Measurements from ENCODE around the gene PI4KA.
"Not testable (repeated sequence)": the region's sequence is repeated elsewhere in the genome, so short reads cannot be mapped to it uniquely, and the experiment has no call there.

PI4KA gene

GRCh38 chr22:20825624-20826023, 33.0 kb downstream of the PI4KA start (continued):
- TF ChIP-seq CSRNP3 (CRISPR knock-in tag; IDR thresholded peaks at IDR 0.05), result no peak

- ATAC-seq, result not testable (repeated sequence)
Measured at GRCh38 chr22:20825216-20825615, 33.4 kb downstream of the PI4KA start.

- ATAC-seq, result no peak
- TF ChIP-seq ZFP3 (CRISPR knock-in tag; IDR thresholded peaks at IDR 0.05) (no peak), ZNF8 (CRISPR knock-in tag; IDR thresholded peaks at IDR 0.05) (no peak), CSRNP3 (CRISPR knock-in tag; IDR thresholded peaks at IDR 0.05) (no peak), ZNF565 (CRISPR knock-in tag; conservative IDR thresholded peaks at IDR 0.05; ENCODE audit: low read depth) (no peak), GLIS3 (CRISPR knock-in tag; IDR thresholded peaks at IDR 0.05) (no peak), ARNTL (CRISPR knock-in tag; IDR thresholded peaks at IDR 0.05; ENCODE audit: borderline replicate concordance, low read depth) (no peak), ZNF70 (CRISPR knock-in tag; IDR thresholded peaks at IDR 0.05) (no peak), ESRRG (CRISPR knock-in tag; IDR thresholded peaks at IDR 0.05) (no peak), CREB5 (CRISPR knock-in tag; IDR thresholded peaks at IDR 0.05; ENCODE audit: low read depth) (no peak)
Measured at GRCh38 chr22:20823264-20823663, 35.3 kb downstream of the PI4KA start.

- TF ChIP-seq ISL1 (CRISPR knock-in tag; IDR thresholded peaks at IDR 0.05) (no peak), TSHZ2 (CRISPR knock-in tag; IDR thresholded peaks at IDR 0.05) (no peak), ZFP30 (CRISPR knock-in tag; IDR thresholded peaks at IDR 0.05) (no peak), ARNTL (CRISPR knock-in tag; IDR thresholded peaks at IDR 0.05; ENCODE audit: borderline replicate concordance, low read depth) (no peak), POU6F1 (CRISPR knock-in tag; IDR thresholded peaks at IDR 0.05; ENCODE audit: borderline replicate concordance, low read depth) (no peak), ZNF565 (CRISPR knock-in tag; conservative IDR thresholded peaks at IDR 0.05; ENCODE audit: low read depth) (no peak), CSDC2 (CRISPR knock-in tag; IDR thresholded peaks at IDR 0.05) (no peak), ZNF70 (CRISPR knock-in tag; IDR thresholded peaks at IDR 0.05) (no peak)
- ATAC-seq, result no peak
Measured at GRCh38 chr22:20822240-20822639, 36.4 kb downstream of the PI4KA start.

- ATAC-seq, result not testable (repeated sequence)
Measured at GRCh38 chr22:20821717-20822239, 36.8 kb downstream of the PI4KA start.

GRCh38 chr22:20819471-20819870, 39.1 kb downstream of the PI4KA start:
- no peak for ATAC-seq
- TF ChIP-seq CREB5 (CRISPR knock-in tag; IDR thresholded peaks at IDR 0.05; ENCODE audit: low read depth) (no peak), OSR1 (CRISPR knock-in tag; IDR thresholded peaks at IDR 0.05) (no peak), ZNF565 (CRISPR knock-in tag; conservative IDR thresholded peaks at IDR 0.05; ENCODE audit: low read depth) (no peak), ISL1 (CRISPR knock-in tag; IDR thresholded peaks at IDR 0.05) (no peak), CSRNP3 (CRISPR knock-in tag; IDR thresholded peaks at IDR 0.05) (no peak), ZC3H10 (CRISPR knock-in tag; IDR thresholded peaks at IDR 0.05) (no peak), PATZ1 (CRISPR knock-in tag; IDR thresholded peaks at IDR 0.05; ENCODE audit: borderline replicate concordance) (no peak)

All from SK-N-SH treated with all-trans-retinoic acid at 6 μM for 48 hours (cell line).